Measurements from ENCODE around the gene CMPK1.
A peak's percentile ranks its signal among the peaks of the same experiment; 100 is the strongest.

Gene CMPK1

DNA sequence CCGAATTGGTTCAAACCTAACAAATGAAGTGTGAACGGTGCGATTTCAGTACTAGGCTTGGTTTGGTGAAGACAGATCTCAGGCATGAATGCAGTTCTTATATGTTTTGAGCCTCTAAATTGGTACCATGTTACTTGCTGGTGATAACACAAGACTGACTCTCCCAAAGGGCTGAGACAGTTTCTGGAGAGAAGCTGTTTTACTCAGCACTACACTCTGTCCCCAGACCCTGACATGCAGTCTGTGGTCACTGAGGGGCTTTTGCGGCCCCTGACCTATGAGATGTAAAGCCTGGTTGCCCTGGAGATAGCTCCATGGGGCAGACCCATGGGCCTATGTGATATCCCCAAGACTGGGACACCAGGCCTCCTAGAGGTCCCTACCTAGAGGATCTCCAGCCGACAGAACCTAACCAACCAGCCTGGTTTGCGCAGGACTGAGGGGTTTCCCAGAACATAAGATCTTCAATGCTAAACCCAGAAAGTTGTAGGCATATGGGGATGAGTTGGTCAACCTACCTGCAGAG lies 63.1 kb downstream of the CMPK1 start:
- DNase-seq: no peak

DNA sequence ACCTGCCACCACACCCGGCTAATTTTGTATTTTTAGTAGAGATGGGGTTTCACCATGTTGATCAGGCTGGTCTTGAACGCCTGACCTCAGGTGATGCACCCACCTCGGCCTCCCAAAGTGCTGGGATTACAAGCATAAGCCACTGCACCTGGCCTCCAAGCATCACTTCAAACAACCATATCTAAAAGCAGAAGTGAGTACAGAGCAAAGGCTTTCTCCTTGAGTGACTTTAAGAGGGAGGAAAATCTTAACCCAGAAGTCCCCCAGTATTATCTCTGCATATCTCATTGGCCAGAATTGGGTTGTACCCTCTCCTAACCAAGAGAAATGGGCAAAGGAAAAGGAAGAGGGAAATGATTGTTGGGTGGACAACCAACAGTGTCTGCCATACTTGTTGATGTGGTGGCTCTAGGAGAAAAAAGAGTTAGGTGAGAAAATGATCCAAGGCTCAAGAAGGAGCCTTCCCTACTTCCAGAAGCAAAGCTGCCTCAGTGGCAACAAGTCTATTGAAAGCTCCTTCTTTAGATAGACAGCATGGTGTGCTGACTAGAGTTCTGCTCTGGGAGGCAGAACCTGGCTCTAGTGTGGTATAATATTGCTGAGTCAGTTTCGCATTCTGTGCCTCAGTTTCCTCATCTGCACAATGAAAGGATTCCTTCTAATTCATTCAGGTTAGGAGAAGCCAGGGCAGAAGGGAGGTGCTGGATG lies 65.7 kb downstream of the CMPK1 start:
- DNase-seq: no peak

DNA sequence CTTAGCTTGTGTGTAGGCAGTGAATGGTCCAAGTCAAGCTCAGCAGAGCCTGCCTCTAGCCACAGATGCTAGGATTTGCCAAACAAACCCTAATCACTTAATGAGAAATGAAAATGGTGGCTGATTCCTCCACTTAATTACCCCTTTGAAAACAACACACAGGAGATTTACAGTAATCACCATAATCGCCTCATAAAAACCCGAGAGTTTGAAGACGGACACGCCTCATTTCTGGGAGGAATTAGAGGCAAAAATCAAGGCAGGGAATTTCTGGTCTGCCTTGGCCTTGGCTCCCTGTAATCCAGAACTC lies 66.2 kb downstream of the CMPK1 start:
- no peak for DNase-seq

DNA sequence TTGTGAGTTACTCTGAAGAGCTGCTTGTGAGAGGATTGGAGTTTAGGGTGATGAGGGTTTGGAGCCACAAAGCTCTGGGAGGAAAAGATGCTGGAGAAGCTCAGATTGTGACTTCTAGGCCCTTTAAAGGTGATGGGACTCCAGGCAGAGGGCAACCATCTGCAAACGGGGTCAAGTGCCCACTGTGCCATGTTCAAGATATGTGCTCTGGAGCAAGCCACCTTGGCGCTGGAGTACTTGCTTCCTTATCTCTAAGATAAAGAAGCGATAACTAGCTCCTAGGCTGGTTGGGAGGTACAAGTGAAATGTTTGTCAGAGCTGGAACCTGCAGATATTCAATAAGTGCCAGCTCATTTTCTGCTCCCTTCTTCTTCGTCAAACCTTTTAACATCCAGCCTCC lies 68.2 kb downstream of the CMPK1 start:
- no peak for DNase-seq

DNA sequence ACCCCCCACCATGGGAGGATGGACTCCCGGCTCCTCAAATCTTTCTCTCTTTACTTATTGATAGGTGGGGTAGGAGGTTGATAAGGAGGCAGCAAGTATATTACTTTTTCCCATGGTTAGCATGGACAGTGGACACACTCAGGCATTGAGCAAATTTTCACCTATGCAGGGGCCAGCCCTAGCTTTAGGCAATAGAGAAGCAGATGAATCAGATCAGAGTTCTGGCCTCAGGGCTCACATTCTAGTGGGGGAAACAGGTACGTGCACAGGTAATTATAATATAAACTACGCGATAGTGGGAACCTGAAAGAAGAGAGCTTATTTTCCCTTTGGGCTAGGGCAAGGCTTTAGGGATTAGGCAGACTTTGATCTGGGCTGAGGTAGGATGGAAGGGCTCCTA lies 69.0 kb downstream of the CMPK1 start:
- no peak for DNase-seq

DNA sequence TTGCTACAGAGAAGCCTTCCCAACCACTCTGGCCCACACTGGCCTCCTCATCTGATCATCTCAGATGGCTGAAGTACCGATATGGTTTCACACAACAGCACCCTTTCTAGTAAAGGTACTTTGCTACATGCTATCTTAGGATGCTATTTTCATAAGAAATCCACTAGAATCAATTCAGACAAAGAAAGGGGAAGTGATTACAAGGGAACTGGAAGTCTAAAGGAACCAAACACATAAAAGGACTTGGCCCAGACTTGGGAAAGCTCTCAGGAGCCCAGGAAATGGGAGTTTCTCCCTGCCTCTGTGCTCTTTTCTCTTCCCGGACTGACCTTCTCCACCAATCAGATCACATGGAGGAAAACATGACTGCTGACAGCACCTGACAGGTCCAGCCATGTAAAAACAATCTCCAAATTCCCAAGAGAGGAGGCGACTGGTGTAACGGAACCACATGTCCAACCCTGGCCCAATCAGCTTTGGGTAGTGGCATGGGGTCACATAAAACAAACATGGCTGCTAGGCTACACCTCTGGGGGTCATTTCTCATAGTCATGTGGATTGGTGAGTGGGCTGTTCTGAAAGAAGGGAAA lies 69.8 kb downstream of the CMPK1 start:
- no peak for DNase-seq

DNA sequence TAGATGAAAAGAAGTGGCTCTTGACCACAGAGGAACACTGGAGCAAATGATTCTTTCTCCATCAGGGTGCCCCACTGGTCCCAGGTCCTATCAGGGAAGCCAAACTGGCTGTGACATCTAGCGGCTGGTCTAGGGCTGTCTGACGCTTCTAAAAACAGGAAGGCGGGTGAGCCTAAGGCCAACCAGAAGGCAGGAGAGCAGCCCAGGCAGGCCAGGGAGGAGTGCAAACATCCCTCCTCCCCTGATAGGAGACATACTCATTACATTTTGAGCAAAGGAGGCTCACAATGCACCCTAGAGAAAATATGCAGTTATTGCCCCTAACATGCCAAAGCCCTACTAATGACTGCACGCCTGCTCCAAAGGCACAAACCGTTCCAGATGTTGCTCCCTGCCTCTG lies 72.1 kb downstream of the CMPK1 start:
- DNase-seq: no peak

DNA sequence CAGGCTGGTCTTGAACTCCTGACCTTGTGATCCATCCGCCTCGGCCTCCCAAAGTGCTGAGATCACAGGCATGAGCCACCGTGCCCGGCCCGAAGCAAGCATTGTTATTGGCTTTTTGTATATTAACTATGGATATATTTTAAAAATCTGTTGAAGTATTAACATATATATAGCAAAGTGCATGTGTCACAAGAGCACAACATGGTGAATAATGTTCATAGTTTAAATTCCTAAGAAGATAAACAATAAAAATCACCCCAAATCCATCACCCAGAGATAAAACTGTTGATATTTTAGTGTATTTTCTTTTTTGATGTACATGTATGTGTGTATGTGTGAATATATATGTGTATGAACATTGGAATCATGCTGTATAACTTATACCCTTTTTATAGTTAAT lies 73.4 kb downstream of the CMPK1 start:
- DNase-seq: peak; percentile 51

DNA sequence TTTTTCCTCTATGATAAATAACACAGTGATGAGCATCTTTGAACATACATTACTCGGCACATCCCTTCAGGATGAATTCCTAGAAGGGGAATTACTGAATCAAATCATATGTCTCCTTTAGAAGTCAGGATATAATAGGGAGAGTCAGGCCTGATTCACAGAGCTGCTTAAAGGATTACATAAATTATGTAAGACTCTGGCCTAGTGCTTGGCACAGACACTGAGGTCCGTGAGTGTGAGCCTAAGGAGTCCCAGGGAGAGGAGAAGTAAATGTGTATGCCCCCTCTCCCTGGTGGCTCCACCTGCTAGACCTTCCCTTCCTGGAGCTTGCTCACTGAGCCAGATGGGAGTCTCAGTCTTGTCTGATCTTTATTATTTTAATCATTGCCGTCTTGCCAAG lies 73.9 kb downstream of the CMPK1 start:
- DNase-seq: peak; percentile 65

DNA sequence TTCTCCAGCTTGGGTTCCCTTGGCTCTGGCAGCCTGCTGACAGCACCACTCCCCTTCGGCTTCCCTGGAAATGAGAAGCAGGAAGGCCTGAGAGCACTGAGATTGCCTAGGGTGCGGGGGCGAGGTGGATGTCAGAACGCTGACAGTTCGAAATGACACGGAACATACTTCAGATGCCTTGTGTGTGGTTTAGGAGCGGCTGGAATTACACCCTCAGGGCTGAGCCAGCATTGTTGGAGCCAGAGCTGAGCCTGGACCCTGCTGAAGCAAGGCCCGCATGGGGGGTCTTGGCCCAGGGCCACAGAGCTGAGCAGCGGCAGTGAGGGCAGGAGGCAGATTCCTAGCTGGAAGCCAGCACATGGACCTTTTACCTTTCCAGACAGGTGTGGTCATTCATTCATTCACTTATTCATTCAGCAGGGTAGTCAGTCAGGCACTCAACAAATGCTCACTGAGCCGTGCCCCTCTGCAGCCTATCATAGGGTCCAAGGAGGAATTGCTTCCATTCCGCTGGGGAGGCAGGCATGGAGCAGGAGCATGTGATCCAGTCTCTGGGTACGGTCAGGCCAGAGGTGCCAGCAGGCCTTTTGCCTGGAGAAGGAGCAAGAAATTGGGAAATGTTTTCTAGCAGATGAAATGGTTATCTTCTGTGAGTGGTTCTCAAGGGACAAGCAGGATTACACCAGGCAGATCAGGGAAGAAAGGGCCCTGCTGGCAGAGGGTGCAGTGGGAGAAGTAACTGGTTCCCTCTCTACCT lies 75.9 kb downstream of the CMPK1 start:
- peak; percentile 97 for DNase-seq

DNA sequence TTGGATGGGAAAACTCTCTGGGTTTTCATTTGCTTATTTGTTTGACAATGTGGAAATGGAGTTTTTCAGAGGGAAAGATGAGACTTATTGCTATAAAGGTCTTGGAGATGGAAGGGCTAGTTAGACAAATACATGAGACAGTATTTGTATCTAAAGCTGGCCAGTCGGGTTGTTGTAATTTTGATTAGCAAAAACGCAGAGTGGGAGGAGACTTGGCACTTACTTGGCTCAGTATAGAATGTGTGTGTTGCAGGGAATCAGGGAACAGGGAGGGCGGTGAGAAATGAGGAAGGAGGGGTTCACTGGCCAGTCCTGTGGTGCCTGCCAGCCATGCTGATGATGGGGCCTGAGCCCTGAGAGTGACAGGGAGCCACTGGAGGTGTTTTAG lies 76.5 kb downstream of the CMPK1 start:
- no peak for DNase-seq

DNA sequence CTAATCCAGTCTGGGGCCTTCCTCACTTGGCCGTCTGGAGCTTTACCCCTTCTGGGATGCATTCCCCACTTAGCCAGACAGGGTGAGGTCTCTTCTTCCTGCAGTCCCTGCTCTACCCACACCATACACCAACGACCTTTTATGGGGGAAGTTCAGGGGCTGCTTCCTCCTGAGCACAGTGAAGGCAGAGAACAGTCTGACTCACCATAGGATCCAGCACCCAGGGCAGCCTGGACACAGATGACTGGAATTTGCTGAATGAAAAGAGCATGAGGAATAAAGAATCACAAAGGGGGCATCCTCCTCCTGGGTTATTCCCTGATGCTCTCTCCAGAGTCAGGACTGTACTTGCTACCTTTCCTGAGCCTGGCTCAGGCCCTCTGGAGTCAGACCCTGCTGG lies 77.8 kb downstream of the CMPK1 start:
- DNase-seq: peak; percentile 77

DNA sequence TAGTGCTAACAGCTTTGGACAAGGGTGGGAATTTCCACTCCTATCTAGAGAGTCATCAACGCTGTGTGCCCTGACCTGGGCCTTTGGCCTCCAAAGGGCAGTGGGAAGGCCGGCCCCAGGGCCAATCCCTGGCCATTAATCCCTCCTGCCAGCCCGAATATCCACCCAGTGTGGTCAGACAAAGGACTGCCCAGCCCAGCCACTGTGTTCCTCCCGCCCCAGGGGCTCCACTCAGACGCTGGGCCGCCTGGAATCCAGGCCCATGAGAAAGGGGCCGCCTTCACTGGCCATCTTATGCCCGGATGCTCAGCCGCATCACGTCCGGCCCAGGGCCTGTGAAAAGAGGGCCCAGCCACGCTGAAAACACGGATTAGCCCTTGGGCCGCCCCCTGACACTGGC lies 78.8 kb downstream of the CMPK1 start:
- DNase-seq: no peak

DNA sequence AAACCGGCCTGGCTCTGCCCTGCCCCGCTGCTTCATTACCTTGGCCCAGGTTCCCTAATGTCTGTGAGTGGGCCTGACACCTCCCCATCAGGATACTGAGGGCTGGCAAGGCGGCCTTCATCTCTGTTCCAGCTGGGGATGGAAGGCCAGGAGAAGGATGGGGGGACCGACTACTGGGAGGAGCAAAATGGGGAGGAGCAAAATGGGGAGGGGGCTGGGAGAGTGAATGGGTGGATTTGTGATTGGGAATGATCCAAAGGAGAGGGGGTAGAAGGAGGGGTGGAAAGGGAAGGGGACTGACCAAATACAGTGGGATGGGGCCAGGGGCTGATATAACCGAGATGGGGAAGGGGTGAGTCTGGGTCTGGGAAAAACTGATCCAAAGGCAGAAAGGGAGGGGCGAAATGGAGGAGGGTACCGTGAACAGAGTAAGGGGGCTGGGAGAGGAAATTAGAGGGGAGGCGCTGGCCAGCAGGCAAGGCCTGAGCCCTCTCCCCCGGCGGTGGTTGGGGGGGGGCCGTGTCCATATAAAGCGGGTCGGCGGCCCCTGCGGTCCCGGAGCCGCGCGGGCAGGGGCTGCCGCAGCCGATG lies 82.2 kb downstream of the CMPK1 start, which contains the start of gene FOXE3:
TSS of gene FOXE3 (plus strand) at position 558 of the 591 bp plus-strand sequence. CDS start at position 589, 31 bp downstream.
- DNase-seq: no peak

DNA sequence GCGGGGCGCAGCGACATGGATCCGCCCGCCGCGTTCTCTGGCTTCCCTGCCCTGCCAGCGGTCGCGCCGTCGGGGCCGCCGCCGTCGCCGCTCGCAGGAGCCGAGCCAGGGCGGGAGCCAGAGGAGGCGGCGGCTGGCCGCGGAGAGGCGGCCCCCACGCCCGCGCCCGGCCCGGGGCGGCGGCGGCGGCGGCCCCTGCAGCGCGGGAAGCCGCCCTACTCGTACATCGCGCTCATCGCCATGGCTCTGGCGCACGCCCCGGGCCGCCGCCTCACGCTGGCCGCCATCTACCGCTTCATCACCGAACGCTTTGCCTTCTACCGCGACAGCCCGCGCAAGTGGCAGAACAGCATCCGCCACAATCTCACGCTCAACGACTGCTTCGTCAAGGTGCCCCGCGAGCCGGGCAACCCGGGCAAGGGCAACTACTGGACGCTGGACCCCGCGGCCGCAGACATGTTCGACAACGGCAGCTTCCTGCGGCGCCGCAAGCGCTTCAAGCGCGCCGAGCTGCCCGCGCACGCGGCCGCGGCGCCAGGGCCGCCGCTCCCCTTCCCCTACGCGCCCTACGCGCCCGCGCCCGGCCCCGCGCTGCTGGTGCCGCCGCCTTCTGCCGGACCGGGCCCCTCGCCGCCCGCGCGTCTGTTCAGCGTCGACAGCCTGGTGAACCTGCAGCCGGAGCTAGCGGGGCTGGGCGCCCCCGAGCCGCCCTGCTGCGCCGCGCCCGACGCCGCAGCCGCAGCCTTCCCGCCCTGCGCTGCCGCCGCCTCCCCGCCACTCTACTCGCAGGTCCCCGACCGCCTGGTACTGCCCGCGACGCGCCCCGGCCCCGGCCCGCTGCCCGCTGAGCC lies 83.0 kb downstream of the CMPK1 start:
- DNase-seq: no peak

DNA sequence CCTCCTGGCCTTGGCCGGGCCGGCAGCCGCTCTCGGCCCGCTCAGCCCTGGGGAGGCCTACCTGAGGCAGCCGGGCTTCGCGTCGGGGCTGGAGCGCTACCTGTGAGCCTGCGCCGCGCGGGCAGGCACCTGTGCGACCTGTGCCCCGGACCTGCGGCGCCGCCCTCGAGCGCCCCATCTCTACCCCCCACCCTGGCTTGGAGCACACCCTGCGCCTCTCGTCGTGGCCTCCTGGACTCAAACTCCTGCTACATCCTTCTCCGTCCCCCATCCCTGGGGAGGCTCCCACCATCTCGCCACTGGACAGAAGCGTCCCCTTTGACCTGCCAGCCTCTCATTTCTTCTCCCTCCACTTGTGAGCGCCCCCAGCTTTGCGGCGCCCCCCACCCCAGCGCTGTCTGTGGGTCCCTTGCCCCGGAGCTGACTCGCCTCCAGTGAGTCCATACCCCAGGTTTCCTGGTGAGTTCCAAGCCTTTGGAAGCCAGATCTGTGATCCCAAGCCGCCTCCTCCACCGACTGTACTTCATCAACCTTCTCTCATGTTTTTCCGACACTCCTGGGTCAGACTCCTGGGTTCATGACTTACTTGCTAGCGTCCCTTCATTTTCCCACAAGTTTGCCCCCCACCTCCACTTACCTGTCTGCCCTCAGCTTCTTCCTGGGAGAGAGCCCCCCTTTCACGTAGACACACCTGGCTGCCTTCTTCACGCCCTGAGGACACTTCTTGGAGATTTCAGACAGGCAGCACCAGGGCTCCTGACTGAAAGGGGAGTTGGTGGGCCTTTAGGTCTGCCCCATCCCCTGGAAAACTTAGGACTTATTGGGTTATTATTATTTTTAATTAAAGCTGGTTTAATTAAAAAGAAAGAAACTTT lies 83.8 kb downstream of the CMPK1 start:
- no peak for DNase-seq

DNA sequence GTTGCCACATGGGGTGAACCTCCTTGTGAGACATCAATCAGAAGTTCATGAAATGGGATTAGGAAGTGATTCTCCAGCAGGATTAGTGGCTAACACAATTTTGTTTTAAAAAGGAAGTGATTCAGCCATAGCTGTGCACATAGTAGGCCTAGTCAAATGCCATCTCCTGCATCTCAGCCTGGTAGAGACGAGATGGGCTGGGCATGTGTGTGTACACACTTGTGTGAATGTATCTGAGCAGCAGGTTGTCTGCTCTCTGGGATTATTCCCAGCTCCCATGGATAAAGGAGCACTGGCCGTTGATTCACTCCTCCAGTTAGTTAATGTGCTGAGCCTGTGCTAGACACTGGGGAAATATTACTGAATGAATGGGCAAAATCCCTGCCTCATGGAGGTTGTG lies 84.5 kb downstream of the CMPK1 start:
- DNase-seq: no peak

DNA sequence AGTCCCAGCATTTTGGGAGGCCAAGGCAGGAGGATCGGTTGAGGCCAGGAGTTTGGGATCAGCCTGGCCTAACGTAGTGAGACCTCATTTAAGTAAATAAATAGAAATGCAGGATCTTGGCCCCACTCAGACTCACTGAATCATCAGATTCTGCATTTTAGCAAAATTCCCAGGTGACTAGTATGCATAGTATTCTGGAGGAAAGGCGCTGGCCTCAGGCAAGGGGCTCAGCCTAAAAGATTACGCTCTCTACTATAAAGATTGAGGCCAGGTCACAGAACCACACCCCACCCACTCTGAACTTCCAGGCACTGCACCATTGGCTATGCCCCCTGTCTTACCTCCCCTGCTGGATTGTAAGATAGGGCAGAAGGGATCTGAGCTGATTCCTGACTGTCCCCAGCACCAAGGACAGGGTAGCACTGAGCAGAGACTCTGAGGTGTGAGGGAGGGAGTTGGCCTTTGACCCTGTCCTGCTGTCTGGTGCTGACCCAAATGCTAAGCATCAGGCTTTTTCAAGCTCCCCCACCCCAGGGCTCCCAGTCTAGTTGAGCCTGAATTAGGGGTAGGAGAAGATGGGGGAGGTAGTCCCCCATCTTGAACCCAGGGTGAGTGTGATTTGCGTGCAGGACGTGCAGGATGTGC lies 85.2 kb downstream of the CMPK1 start:
- DNase-seq: no peak

DNA sequence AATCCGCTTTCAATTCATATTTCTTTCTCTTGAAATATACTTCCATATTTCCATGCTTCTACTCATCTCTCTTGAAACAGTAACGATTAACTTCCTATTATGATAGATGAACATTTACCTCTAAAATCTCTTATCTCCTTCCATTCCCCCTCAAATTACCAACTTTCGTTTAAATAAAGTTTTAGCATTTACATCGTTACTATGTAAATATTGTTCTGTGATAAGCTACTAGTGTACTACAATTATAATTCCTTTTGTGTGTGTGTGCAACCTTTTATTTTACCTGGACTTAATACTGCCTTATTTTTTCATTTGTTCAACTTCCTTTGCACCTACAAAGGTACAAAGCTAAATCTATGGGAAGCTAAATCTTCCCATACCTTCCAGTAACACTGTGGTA lies 87.0 kb downstream of the CMPK1 start:
- no peak for DNase-seq

DNA sequence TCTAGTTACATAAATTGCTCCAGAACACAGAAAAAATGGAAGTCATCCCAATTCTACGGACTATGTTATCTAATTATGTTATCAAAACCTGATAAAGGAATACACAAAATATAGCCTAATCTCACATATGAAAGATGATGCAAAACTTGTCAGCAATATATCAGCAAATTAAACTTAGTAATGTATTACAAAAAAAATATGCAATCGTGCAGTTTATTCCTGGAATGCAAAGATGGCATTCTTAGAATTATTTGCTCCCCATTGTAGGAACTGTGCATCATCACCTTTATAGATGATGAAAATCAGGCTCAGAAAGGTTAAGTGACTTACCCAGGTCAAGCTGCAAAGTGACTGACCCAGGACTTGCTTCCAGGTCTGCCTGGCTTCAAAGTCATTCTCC lies 90.3 kb downstream of the CMPK1 start:
- no peak for DNase-seq

DNA sequence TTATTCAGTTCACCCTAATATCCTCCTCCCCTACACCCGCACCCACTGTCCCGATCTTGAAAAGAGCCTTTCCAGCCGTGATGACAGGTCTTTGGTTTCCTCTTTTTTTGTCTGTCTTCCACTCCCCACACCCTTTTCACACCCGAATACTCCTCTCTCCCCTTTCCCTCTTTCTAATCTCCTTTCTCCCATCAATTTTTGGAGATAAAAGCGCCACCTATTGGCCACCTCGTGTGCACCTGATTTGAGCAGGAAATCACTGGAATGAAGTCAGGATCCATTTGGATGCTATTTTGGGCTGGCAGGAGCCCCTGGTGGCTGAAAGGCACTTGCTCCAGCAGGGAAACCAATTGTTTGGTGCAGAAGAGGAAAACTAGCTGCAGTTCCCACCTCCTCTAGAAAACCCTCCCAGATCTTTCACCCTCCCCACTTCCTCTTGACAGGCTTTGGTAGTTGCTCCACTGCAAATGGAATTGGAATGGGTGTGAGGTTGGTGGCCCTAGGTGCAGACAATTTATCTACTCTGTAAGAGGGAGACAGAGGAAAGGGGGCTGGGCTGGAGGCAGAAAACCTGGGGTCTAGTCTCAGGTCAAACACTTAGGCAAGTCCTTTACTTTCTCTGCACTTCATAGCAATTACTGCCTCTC lies 90.9 kb downstream of the CMPK1 start:
- DNase-seq: peak; percentile 77
